Measurements from ENCODE around the gene SH3RF1.

The SH3RF1 gene

GRCh38 chr4:169167957-169168858, 102.5 kb downstream of the SH3RF1 start:
- no peak for DNase-seq (ENCODE audit: low read depth in 1 of 2, low spot score in 1 of 2)

- DNase-seq (ENCODE audit: low read depth in 1 of 2, low spot score in 1 of 2) = no peak
Measured at GRCh38 chr4:169164669-169165415, 105.9 kb downstream of the SH3RF1 start.

- DNase-seq (ENCODE audit: low read depth in 1 of 2, low spot score in 1 of 2) = no peak
Measured at GRCh38 chr4:169163947-169164668, 106.6 kb downstream of the SH3RF1 start.

- no peak for DNase-seq (ENCODE audit: low read depth in 1 of 2, low spot score in 1 of 2)
Measured at GRCh38 chr4:169163495-169163894, 107.3 kb downstream of the SH3RF1 start.

GRCh38 chr4:169160825-169161224, 109.9 kb downstream of the SH3RF1 start:
- no peak for DNase-seq (ENCODE audit: low read depth in 1 of 2, low spot score in 1 of 2)

- DNase-seq (ENCODE audit: low read depth in 1 of 2, low spot score in 1 of 2) = no peak
Measured at GRCh38 chr4:169159624-169160171, 111.1 kb downstream of the SH3RF1 start.

GRCh38 chr4:169158861-169159260, 111.9 kb downstream of the SH3RF1 start:
- no peak for DNase-seq (ENCODE audit: low read depth in 1 of 2, low spot score in 1 of 2)

GRCh38 chr4:169158046-169158445, 112.7 kb downstream of the SH3RF1 start:
- no peak for DNase-seq (ENCODE audit: low read depth in 1 of 2, low spot score in 1 of 2)

GRCh38 chr4:169156392-169156791, 114.4 kb downstream of the SH3RF1 start:
- DNase-seq (ENCODE audit: low read depth in 1 of 2, low spot score in 1 of 2) = no peak

- DNase-seq (ENCODE audit: low read depth in 1 of 2, low spot score in 1 of 2) = no peak
Measured at GRCh38 chr4:169154121-169154520, 116.6 kb downstream of the SH3RF1 start.

GRCh38 chr4:169153481-169154087, 117.2 kb downstream of the SH3RF1 start:
- DNase-seq (ENCODE audit: low read depth in 1 of 2, low spot score in 1 of 2) = no peak

GRCh38 chr4:169152899-169153298, 117.9 kb downstream of the SH3RF1 start:
- DNase-seq (ENCODE audit: low read depth in 1 of 2, low spot score in 1 of 2) = no peak

GRCh38 chr4:169152098-169152497, 118.7 kb downstream of the SH3RF1 start:
- no peak for DNase-seq (ENCODE audit: low read depth in 1 of 2, low spot score in 1 of 2)

GRCh38 chr4:169151671-169152070, 119.1 kb downstream of the SH3RF1 start:
- DNase-seq (ENCODE audit: low read depth in 1 of 2, low spot score in 1 of 2) = no peak

- DNase-seq (ENCODE audit: low read depth in 1 of 2, low spot score in 1 of 2) = no peak
Measured at GRCh38 chr4:169150806-169151205, 120.0 kb downstream of the SH3RF1 start.

GRCh38 chr4:169148885-169149284, 121.9 kb downstream of the SH3RF1 start:
- no peak for DNase-seq (ENCODE audit: low read depth in 1 of 2, low spot score in 1 of 2)

GRCh38 chr4:169147191-169147590, 123.6 kb downstream of the SH3RF1 start:
- DNase-seq (ENCODE audit: low read depth in 1 of 2, low spot score in 1 of 2) = no peak

- DNase-seq (ENCODE audit: low read depth in 1 of 2, low spot score in 1 of 2) = no peak
Measured at GRCh38 chr4:169144061-169144600, 126.6 kb downstream of the SH3RF1 start.

- DNase-seq (ENCODE audit: low read depth in 1 of 2, low spot score in 1 of 2) = no peak
Measured at GRCh38 chr4:169143335-169143734, 127.4 kb downstream of the SH3RF1 start.

GRCh38 chr4:169142906-169143305, 127.8 kb downstream of the SH3RF1 start:
- no peak for DNase-seq (ENCODE audit: low read depth in 1 of 2, low spot score in 1 of 2)

- DNase-seq (ENCODE audit: low read depth in 1 of 2, low spot score in 1 of 2) = no peak
Measured at GRCh38 chr4:169142391-169142790, 128.4 kb downstream of the SH3RF1 start.
